ENCODE data around the gene BRPF3. TPM values are rescaled to one million over a fixed set of nuclear protein-coding genes. Genes with fewer than 3 reads are reported as not detected.
A peak's percentile ranks its signal among the peaks of the same experiment; 100 is the strongest.

Gene BRPF3
- polyA plus RNA-seq, 2 donors: 6.5 to 7.7 TPM

GRCh38 chr6:36224918-36225461 lies 28.4 kb downstream of the BRPF3 start:
- WGBS, 2 donors: 59 to 82% methylated on average over 5 of the region's 5 CpGs
- H3K9me3 ChIP-seq (ENCODE audit: control insufficient read depth in 2 of 2, insufficient read depth in 1 of 2, low read depth in 1 of 2, low read length in 1 of 2): no peaks in the 10 kb centered on the region
- H3K4me1 ChIP-seq (ENCODE audit: control insufficient read depth in 2 of 2, insufficient read depth in 2 of 2, low read length in 1 of 2): peaks cover 0 to 20% of the 10 kb centered on the region in 2 donors
- peaks cover 9 to 25% of the 10 kb centered on the region in 2 donors for H3K36me3 ChIP-seq (ENCODE audit: control insufficient read depth in 2 of 2, insufficient read depth in 2 of 2, low read length in 1 of 2)
- no peak overlapping the region for H3K27ac ChIP-seq (ENCODE audit: low read depth in 2 of 2, low read length in 1 of 2)
- H3K4me3 ChIP-seq (ENCODE audit: low read depth in 1 of 2, low read length in 2 of 2): no peak overlapping the region
- H3K27me3 ChIP-seq (ENCODE audit: control insufficient read depth in 1 of 2, insufficient read depth in 2 of 2, low read length in 2 of 2): no peaks in the 10 kb centered on the region

- Histone ChIP-seq H3K36me3 (ENCODE audit: control insufficient read depth in 2 of 2, insufficient read depth in 2 of 2, low read length in 1 of 2) (peaks cover 9 to 38% of the 10 kb centered on the region in 2 donors), H3K4me3 (ENCODE audit: low read depth in 1 of 2, low read length in 2 of 2) (no peak overlapping the region), H3K27me3 (ENCODE audit: control insufficient read depth in 1 of 2, insufficient read depth in 2 of 2, low read length in 2 of 2) (no peaks in the 10 kb centered on the region), H3K9me3 (ENCODE audit: control insufficient read depth in 2 of 2, insufficient read depth in 1 of 2, low read depth in 1 of 2, low read length in 1 of 2) (no peaks in the 10 kb centered on the region), H3K4me1 (ENCODE audit: control insufficient read depth in 2 of 2, insufficient read depth in 2 of 2, low read length in 1 of 2) (peaks cover 0 to 23% of the 10 kb centered on the region in 2 donors), H3K27ac (ENCODE audit: low read depth in 2 of 2, low read length in 1 of 2) (no peak overlapping the region)
- WGBS, 2 donors: 62 to 63% methylated on average over 4 of the region's 4 CpGs
These were observed 30.0 kb downstream of the BRPF3 start for GRCh38 chr6:36226438-36227047.

GRCh38 chr6:36227379-36228228 lies 31.1 kb downstream of the BRPF3 start:
- Histone ChIP-seq H3K4me1 (ENCODE audit: control insufficient read depth in 2 of 2, insufficient read depth in 2 of 2, low read length in 1 of 2) (peaks cover 0 to 20% of the 10 kb centered on the region in 2 donors), H3K9me3 (ENCODE audit: control insufficient read depth in 2 of 2, insufficient read depth in 1 of 2, low read depth in 1 of 2, low read length in 1 of 2) (no peaks in the 10 kb centered on the region), H3K4me3 (ENCODE audit: low read depth in 1 of 2, low read length in 2 of 2) (no peak overlapping the region), H3K27ac (ENCODE audit: low read depth in 2 of 2, low read length in 1 of 2) (peak overlapping the region in 1 of 2 donors; percentile 9), H3K27me3 (ENCODE audit: control insufficient read depth in 1 of 2, insufficient read depth in 2 of 2, low read length in 2 of 2) (no peaks in the 10 kb centered on the region), H3K36me3 (ENCODE audit: control insufficient read depth in 2 of 2, insufficient read depth in 2 of 2, low read length in 1 of 2) (peaks cover 9 to 34% of the 10 kb centered on the region in 2 donors)
- 34 to 62% methylated on average over 1 of the region's 1 CpG for WGBS, 2 donors

GRCh38 chr6:36229223-36229622 lies 32.7 kb downstream of the BRPF3 start:
- Histone ChIP-seq H3K36me3 (ENCODE audit: control insufficient read depth in 2 of 2, insufficient read depth in 2 of 2, low read length in 1 of 2) (peaks cover 9 to 29% of the 10 kb centered on the region in 2 donors), H3K4me1 (ENCODE audit: control insufficient read depth in 2 of 2, insufficient read depth in 2 of 2, low read length in 1 of 2) (peaks cover 0 to 19% of the 10 kb centered on the region in 2 donors), H3K4me3 (ENCODE audit: low read depth in 1 of 2, low read length in 2 of 2) (no peak overlapping the region), H3K9me3 (ENCODE audit: control insufficient read depth in 2 of 2, insufficient read depth in 1 of 2, low read depth in 1 of 2, low read length in 1 of 2) (no peaks in the 10 kb centered on the region), H3K27ac (ENCODE audit: low read depth in 2 of 2, low read length in 1 of 2) (no peak overlapping the region), H3K27me3 (ENCODE audit: control insufficient read depth in 1 of 2, insufficient read depth in 2 of 2, low read length in 2 of 2) (no peaks in the 10 kb centered on the region)
- 92 to 94% methylated on average over 5 of the region's 5 CpGs for WGBS, 2 donors

- Histone ChIP-seq H3K4me3 (ENCODE audit: low read depth in 1 of 2, low read length in 2 of 2) (no peak overlapping the region), H3K27me3 (ENCODE audit: control insufficient read depth in 1 of 2, insufficient read depth in 2 of 2, low read length in 2 of 2) (no peaks in the 10 kb centered on the region), H3K27ac (ENCODE audit: low read depth in 2 of 2, low read length in 1 of 2) (no peak overlapping the region), H3K9me3 (ENCODE audit: control insufficient read depth in 2 of 2, insufficient read depth in 1 of 2, low read depth in 1 of 2, low read length in 1 of 2) (no peaks in the 10 kb centered on the region), H3K36me3 (ENCODE audit: control insufficient read depth in 2 of 2, insufficient read depth in 2 of 2, low read length in 1 of 2) (peaks cover 9 to 28% of the 10 kb centered on the region in 2 donors), H3K4me1 (ENCODE audit: control insufficient read depth in 2 of 2, insufficient read depth in 2 of 2, low read length in 1 of 2) (peaks cover 0 to 15% of the 10 kb centered on the region in 2 donors)
- 73 to 89% methylated on average over 11 of the region's 11 CpGs for WGBS, 2 donors
These were observed 33.8 kb downstream of the BRPF3 start for GRCh38 chr6:36230371-36230770.

- Histone ChIP-seq H3K4me3 (ENCODE audit: low read depth in 1 of 2, low read length in 2 of 2) (no peak overlapping the region), H3K27ac (ENCODE audit: low read depth in 2 of 2, low read length in 1 of 2) (no peak overlapping the region), H3K27me3 (ENCODE audit: control insufficient read depth in 1 of 2, insufficient read depth in 2 of 2, low read length in 2 of 2) (no peaks in the 10 kb centered on the region), H3K9me3 (ENCODE audit: control insufficient read depth in 2 of 2, insufficient read depth in 1 of 2, low read depth in 1 of 2, low read length in 1 of 2) (no peaks in the 10 kb centered on the region), H3K36me3 (ENCODE audit: control insufficient read depth in 2 of 2, insufficient read depth in 2 of 2, low read length in 1 of 2) (peaks cover 9 to 28% of the 10 kb centered on the region in 2 donors), H3K4me1 (ENCODE audit: control insufficient read depth in 2 of 2, insufficient read depth in 2 of 2, low read length in 1 of 2) (peaks cover 0 to 15% of the 10 kb centered on the region in 2 donors)
- WGBS, 2 donors: 82 to 83% methylated on average over 4 of the region's 4 CpGs
These were observed 35.6 kb downstream of the BRPF3 start for GRCh38 chr6:36232172-36232571.

- H3K27ac ChIP-seq (ENCODE audit: low read depth in 2 of 2, low read length in 1 of 2): peak overlapping the region in 1 of 2 donors; percentile 6
- H3K36me3 ChIP-seq (ENCODE audit: control insufficient read depth in 2 of 2, insufficient read depth in 2 of 2, low read length in 1 of 2): peaks cover 0 to 14% of the 10 kb centered on the region in 2 donors
- 34 to 35% methylated on average over 3 of the region's 3 CpGs for WGBS, 2 donors
- peaks cover 0 to 4% of the 10 kb centered on the region in 2 donors for H3K4me1 ChIP-seq (ENCODE audit: control insufficient read depth in 2 of 2, insufficient read depth in 2 of 2, low read length in 1 of 2)
- H3K4me3 ChIP-seq (ENCODE audit: low read depth in 1 of 2, low read length in 2 of 2): no peak overlapping the region
- H3K9me3 ChIP-seq (ENCODE audit: control insufficient read depth in 2 of 2, insufficient read depth in 1 of 2, low read depth in 1 of 2, low read length in 1 of 2): no peaks in the 10 kb centered on the region
- no peaks in the 10 kb centered on the region for H3K27me3 ChIP-seq (ENCODE audit: control insufficient read depth in 1 of 2, insufficient read depth in 2 of 2, low read length in 2 of 2)
These were observed 38.8 kb downstream of the BRPF3 start for GRCh38 chr6:36235309-36235708.

GRCh38 chr6:36235862-36236261 lies 39.3 kb downstream of the BRPF3 start:
- no peak overlapping the region for H3K27ac ChIP-seq (ENCODE audit: low read depth in 2 of 2, low read length in 1 of 2)
- no peaks in the 10 kb centered on the region for H3K27me3 ChIP-seq (ENCODE audit: control insufficient read depth in 1 of 2, insufficient read depth in 2 of 2, low read length in 2 of 2)
- H3K4me1 ChIP-seq (ENCODE audit: control insufficient read depth in 2 of 2, insufficient read depth in 2 of 2, low read length in 1 of 2): peaks cover 0 to 3% of the 10 kb centered on the region in 2 donors
- H3K36me3 ChIP-seq (ENCODE audit: control insufficient read depth in 2 of 2, insufficient read depth in 2 of 2, low read length in 1 of 2): peaks cover 0 to 9% of the 10 kb centered on the region in 2 donors
- no peaks in the 10 kb centered on the region for H3K9me3 ChIP-seq (ENCODE audit: control insufficient read depth in 2 of 2, insufficient read depth in 1 of 2, low read depth in 1 of 2, low read length in 1 of 2)
- 96 to 97% methylated on average over 17 of the region's 17 CpGs for WGBS, 2 donors
- H3K4me3 ChIP-seq (ENCODE audit: low read depth in 1 of 2, low read length in 2 of 2): no peak overlapping the region

- Histone ChIP-seq H3K4me1 (ENCODE audit: control insufficient read depth in 2 of 2, insufficient read depth in 2 of 2, low read length in 1 of 2) (peaks cover 0 to 3% of the 10 kb centered on the region in 2 donors), H3K9me3 (ENCODE audit: control insufficient read depth in 2 of 2, insufficient read depth in 1 of 2, low read depth in 1 of 2, low read length in 1 of 2) (no peaks in the 10 kb centered on the region), H3K4me3 (ENCODE audit: low read depth in 1 of 2, low read length in 2 of 2) (no peak overlapping the region), H3K36me3 (ENCODE audit: control insufficient read depth in 2 of 2, insufficient read depth in 2 of 2, low read length in 1 of 2) (no peaks in the 10 kb centered on the region), H3K27me3 (ENCODE audit: control insufficient read depth in 1 of 2, insufficient read depth in 2 of 2, low read length in 2 of 2) (no peaks in the 10 kb centered on the region), H3K27ac (ENCODE audit: low read depth in 2 of 2, low read length in 1 of 2) (no peak overlapping the region)
- WGBS, 2 donors: 61 to 81% methylated on average over 5 of the region's 5 CpGs
These were observed 43.2 kb downstream of the BRPF3 start for GRCh38 chr6:36239774-36240173.
